ENCODE measurements around the gene KIF1A.

GRCh38 chr2:240819858-240820606 lies at the start of gene KIF1A:
- TF ChIP-seq CTCF (IDR thresholded peaks at IDR 0.05; ENCODE audit: low read length) (no peak), EZH2 (IDR thresholded peaks at IDR 0.05; ENCODE audit: borderline replicate concordance, low read length) (no peak)

Data from OCI-LY1 (cell line).